Endothelial cell of umbilical vein (primary cell): ENCODE results near the gene MYCBP2.

Source experiments
- FOS ChIP-seq: IDR thresholded peaks from 2 replicates; pipeline ENCODE4 v1.6.1; 2011; ENCODE audit warnings: mild to moderate bottlenecking, low read length, moderate library complexity, borderline replicate concordance; ENCODE audit not compliant: insufficient read depth
- POLR2A ChIP-seq: IDR thresholded peaks from 2 replicates; pipeline ENCODE4 v1.6.1; 2012; ENCODE audit warnings: low read depth, mild to moderate bottlenecking, control low read depth, low read length
- TF ChIP-seq, protein P1 (sequence below), 2 donors: IDR thresholded peaks; 1 replicate in 1 of 2; 2 replicates in 1 of 2; pipeline ENCODE4 v1.5.1; 2011; ENCODE audit warnings: low read length in 2 of 2, mild to moderate bottlenecking in 2 of 2, moderate library complexity in 2 of 2, control low read depth in 1 of 2, inconsistent platforms in 1 of 2, low read depth in 1 of 2; ENCODE audit not compliant: insufficient read depth in 1 of 2; ENCODE audit errors: extremely low read depth in 1 of 2

DNA sequence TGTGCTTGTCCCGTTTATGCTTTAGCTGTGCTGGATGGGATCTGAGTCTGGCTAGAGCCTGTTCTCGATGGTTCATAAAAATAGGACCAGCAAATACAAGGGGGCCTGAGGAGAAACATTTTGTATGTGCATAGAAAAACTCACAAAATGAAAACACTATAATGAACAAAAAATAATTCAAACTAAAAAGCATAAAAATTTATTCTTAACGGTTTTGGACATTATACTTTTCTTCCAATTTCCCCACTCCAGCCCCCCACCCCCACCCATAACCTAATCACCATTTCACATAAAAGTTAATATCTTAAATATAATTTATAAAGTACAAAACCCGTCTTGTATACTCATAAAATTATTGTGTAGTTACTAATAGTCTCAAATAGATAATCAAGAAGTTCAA is 93.7 kb downstream of the MYCBP2 start:
- TF ChIP-seq POLR2A (no peak), FOS (no peak)
- TF ChIP-seq, protein P1, sequence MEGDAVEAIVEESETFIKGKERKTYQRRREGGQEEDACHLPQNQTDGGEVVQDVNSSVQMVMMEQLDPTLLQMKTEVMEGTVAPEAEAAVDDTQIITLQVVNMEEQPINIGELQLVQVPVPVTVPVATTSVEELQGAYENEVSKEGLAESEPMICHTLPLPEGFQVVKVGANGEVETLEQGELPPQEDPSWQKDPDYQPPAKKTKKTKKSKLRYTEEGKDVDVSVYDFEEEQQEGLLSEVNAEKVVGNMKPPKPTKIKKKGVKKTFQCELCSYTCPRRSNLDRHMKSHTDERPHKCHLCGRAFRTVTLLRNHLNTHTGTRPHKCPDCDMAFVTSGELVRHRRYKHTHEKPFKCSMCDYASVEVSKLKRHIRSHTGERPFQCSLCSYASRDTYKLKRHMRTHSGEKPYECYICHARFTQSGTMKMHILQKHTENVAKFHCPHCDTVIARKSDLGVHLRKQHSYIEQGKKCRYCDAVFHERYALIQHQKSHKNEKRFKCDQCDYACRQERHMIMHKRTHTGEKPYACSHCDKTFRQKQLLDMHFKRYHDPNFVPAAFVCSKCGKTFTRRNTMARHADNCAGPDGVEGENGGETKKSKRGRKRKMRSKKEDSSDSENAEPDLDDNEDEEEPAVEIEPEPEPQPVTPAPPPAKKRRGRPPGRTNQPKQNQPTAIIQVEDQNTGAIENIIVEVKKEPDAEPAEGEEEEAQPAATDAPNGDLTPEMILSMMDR (IDR thresholded peaks at IDR 0.05; ENCODE audit: extremely low read depth in 1 of 2, insufficient read depth in 1 of 2, low read depth in 1 of 2, low read length in 2 of 2): no peak
